HG02884 (cell line): ENCODE measurements around the gene LAMA4.

Experiments
- ATAC-seq: cut with Tn5 transposase; IDR thresholded peaks from one replicate; pipeline ENCODE4 v1.9.1; 2021; ENCODE audit warnings: mild to moderate bottlenecking, moderate library complexity; ENCODE audit not compliant: unreplicated experiment

The LAMA4 gene

DNA sequence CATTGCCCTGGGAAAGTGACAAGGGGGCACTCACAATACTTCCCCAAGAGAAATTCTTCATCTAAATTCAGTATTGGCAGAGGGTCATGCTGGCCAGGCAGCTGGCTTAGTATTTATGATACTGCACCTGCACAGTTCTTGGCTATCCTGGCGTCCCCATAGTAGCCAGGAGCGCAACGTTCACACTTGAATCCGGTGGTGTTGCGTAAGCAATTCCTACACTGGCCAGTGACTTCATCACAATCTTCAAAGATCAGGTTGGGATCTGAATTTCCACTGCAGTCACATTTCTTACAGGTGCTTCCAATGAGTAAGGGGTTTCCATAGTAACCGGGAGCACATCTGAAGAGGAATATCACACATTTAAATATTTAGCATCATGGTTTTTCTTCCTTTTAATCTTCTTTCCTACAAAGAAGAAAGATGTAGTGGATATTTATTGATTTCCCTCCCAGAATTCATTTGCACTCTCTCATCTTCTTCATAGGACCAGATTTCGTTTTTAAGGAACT is 62.8 kb downstream of the LAMA4 start:
- ATAC-seq = no peak

DNA sequence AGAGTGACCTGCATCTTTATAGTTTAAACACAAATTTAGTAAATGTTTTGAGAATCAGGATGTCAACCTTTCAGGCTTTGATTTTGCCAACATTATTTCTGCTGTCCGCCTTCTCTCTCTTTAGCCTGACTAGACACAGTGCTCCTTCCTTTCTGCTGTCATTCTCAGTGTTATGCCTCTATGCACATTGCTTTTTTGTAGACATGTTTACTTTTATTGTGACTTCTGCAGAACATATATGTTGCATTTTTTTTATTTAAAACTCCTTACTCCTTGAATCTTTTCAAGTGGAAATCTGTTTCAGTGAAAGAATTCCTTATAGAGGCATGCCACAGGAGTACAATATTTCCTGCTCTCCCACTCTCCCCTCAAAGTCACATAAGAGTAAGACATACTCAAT is 64.2 kb downstream of the LAMA4 start:
- no peak for ATAC-seq

DNA sequence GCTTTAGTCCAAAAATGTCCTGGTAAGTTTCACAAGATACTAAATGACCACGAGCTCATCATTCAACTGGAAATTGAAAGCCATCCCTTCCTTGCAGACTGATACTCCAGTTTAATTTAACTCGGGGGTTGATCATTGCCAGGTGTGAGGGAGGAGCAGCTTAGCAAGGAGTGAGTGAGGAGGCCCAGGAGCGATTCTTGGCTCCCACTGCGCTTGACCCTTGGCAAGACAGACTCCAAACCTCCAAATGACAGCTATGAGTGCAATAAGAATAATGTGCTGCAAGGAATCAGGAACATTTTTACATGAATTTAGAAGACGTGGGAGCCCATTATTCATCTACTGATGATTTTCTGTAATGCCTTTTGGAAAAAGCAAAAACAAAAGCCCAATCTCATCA is 64.9 kb downstream of the LAMA4 start:
- no peak for ATAC-seq

DNA sequence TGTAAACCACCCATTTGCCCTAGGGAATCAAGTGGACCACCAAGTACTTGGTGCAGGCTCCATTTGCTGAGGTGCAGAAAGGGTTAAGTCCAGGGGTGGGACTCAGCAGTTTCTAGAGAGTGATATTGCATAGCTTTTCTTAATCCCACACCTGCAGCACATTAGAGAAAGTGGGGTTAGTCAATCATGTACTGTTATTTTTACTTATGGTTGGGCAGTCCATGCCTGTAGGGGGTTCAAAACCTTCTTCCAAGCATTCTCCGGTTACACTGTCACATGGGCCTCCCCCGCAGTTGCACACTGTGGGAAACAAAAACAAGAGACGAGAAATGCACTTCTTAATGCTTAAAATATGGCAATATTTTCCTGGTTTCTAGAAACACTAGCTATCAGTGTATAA is 65.5 kb downstream of the LAMA4 start:
- ATAC-seq = no peak

DNA sequence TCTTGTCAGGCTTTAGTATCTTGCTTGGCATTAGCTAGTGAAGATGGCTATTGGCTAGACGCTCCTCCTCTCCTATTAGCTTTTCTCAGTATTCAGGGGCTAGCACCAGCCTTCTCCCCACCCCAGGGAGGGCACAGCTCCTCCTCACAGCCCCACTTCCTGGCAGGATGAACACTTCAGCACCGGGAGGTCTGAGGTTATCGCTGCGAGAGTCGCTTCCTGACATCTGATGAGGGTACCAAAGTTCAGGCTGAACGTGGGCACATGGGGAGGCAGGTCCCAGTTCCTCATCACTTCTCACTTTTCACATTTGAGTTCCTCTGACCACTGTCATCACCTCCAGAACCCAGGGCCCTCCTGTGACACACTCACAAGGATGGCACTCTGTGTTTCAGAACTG is 66.6 kb downstream of the LAMA4 start:
- ATAC-seq = no peak

DNA sequence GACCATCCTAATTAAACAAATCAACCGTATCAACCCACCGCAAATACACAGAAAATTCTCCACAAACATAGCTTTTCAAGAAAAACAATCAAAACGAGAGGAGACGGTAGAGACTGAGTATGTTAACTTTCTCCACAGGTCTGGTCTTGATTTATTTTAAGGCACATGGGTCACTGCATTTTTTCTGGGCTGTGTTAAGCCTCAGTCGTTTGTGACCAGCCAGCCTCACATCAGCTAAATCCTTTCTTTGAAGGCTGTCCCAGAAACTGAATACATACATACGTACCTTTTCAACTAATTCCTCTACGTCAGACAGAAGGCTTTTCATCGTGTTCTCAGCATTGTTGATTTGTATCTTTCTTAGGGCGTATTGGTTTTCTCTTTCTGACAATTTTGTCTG is 69.4 kb downstream of the LAMA4 start:
- no peak for ATAC-seq

DNA sequence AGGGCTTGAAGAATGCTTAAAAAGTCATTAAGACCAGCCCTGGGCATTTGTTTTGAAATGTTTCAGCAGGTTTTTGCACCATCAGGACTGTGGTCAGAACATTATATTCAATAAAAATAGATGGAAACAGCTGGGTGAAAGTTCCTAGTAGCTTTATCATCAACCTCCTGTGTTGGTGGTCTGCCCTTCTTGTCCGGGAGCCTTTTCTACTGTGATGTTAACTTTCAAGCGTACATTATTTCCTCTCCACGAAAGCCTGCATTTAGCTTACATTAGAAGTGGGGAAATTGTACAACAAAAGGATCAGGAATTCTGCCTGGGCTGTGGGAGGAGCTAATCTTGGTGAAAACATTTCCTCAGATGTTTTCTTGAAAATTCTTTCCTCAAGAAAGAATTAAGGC is 71.1 kb downstream of the LAMA4 start:
- no peak for ATAC-seq

DNA sequence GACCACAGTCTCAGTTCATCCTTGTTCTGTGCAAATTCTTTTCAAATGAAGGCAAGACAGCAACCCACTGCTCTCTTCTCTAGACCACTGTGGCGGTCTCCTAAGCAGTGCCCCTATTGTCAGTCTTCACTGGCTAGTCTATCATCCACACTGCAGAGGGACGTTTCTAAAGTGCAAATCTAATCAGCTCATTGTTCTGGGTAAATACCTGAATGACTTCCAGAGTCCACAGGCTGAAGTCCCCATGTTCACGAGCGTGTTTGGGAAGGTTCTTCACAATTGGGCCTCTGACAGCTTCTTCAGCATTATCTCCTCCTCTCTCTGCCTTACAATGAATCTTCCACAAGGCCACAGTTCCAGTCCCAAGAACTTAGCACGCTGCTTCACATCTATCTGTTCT is 73.2 kb downstream of the LAMA4 start:
- ATAC-seq = no peak

DNA sequence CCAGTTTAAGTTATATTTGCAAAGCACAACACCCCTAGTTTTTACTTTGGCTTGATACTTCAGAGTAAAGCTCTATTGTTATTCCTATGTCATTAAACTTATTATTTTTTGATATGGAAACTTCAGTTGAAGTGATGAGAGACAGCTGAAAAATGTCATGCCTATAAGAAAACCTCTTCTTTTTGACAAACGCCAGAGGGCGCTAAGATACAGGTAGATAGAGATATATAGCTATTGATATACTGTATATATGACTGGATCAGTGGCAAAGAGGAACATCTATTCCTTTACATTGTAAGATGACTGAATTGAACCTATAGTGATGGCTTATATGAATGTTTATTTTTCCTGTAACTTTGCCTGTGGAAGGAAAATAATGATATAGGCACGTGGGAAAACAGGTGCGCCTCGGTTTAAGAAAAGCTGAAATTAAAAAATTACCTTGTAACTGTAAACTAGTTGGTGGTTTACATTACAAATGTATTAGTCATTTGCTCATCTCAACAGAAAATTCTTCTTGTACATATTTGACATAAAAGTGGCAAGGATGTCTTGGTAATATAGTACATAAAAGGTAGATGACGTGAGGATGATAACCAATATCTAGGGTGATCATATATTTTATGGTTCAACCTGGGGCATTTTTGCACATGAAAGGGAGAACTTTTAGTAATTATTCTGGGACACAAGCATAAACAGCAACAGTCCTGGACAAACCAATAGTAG is 74.1 kb downstream of the LAMA4 start:
- ATAC-seq = peak; percentile 78

DNA sequence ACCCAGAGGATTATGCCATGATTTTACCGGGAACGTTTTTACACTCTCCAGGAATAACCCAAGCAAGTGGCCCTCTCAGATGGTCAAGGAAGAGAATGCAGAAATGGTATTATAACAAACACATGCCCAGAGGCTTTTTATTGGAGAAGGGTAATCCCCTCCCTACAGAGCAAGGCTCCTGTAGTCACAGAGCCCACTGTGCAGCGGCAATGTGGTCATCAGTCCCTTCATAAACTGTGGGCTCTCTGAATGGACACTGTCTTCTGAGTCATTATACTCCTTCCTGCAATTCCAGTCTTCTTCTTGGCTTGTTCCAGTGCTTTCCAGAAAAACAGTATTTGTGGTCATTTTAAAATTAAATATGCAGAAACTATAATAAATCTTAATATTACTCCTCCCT is 74.7 kb downstream of the LAMA4 start:
- ATAC-seq = no peak

DNA sequence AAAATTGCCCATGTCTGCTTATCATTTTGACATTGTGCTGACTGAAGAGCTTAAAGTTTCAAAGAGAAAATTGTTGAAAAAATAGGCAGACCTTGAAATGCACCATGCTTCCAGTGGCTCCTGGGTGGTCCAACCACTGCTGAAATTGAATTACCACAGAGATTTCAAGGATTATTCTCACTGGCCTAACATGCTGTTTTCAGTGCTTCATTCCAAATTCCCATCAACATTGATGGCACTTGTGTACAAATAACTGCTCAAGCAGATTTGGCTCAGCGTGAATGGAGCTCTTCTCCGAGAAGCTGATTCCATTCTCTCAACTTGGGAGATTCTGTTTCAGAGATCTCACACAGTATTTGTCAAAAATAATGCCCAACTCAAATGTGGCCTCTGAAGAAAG is 75.5 kb downstream of the LAMA4 start:
- no peak for ATAC-seq

DNA sequence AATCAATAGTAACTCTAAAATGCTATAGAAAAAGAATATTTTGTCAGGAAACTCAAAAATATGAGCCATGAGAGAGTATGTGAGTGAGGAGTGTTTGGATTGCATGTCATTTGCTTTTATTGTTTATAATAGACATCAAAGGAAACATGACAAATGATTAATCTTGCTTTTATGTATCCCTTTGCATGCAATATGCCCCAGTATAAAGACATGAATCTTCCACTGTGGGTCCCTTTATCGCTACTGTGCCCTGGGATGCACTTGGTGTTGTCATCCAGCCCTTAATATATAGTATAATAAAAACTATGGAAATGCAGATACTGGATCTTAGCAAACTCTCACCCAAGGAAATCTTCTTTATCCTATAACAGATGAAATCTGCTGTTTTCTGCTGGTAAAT is 77.3 kb downstream of the LAMA4 start:
- ATAC-seq = no peak

DNA sequence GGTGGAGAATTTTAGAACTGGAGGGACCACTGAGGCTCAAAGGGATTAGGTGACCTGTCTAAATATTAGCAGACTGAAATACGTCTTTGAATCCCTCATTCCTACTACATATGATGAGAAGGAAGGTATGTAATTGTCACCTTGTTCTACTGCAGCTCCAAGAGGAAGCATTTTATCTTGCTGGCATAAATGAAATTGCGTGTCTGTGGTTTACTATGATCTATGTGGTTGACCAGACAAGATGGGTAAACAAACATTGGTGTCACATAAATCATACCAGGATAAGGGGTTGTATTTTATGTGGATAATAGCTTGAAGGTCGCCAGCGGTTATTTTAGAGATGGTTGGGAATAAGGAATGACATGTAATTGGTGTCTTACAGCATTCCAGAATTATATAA is 78.2 kb downstream of the LAMA4 start:
- no peak for ATAC-seq

DNA sequence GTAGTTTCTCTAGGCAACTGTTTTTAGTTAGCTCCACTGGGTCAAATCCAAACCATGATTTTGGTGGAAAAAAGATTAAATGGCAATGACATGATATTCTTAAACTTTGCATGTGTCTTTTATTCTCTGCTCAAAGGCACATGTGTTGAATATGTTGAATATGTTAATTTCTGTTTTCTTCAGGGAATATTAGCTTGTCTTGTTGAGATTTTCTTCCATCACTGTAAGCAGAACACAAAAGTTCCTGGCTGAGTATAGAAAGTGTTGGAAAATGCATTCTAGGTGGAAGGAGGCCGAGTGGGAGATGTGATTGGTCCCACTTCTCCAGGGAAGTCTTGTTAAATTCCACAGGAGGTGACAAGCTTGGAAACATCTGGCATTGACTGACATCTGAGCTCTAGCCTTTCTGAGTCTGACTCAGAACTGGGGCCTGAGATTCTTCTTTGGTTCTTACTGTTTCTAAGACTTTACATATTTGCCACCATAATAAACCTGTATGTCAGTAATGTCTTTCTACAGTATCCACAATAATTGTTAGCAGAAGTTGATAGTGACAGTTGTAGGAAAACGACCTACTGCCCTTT is 81.1 kb downstream of the LAMA4 start:
- ATAC-seq = no peak

DNA sequence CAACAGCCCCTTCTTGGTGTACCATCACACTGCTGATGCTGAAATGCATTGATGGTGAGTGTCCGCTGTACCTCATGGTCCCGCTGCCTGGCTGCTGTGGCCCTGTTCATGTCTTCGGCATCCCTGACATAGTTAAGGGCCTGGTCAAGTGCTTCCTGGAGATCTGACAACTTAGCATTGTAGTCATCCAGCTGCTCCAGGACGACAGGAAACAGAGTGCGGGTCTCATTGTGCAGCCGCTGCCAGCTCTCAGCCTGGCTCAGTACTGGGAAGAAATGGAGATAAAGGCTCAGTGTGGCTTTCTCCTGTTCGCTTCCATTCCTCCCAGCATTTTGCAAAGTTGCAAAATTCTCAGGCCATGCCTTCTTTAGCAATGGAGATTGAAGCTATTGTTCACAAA is 81.8 kb downstream of the LAMA4 start:
- ATAC-seq = no peak

DNA sequence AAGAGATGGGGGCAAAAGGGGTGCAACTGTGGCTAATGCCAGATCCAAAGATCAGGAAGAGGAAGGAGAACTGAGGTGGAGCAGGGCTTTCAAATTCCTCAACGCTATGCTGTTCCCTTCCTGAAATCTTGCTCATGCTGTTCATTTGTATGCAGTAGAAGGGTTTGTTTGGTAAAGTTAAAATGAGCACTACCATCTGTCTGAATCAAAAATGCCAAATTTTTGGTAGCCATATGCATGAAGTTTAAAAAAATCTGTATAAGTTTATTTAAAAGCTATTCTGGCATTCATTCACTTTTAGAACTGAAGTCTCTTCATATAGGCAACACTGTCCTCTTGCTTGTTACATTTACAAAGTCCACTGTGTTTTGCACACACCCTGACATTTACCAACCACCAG is 84.8 kb downstream of the LAMA4 start:
- ATAC-seq = no peak

DNA sequence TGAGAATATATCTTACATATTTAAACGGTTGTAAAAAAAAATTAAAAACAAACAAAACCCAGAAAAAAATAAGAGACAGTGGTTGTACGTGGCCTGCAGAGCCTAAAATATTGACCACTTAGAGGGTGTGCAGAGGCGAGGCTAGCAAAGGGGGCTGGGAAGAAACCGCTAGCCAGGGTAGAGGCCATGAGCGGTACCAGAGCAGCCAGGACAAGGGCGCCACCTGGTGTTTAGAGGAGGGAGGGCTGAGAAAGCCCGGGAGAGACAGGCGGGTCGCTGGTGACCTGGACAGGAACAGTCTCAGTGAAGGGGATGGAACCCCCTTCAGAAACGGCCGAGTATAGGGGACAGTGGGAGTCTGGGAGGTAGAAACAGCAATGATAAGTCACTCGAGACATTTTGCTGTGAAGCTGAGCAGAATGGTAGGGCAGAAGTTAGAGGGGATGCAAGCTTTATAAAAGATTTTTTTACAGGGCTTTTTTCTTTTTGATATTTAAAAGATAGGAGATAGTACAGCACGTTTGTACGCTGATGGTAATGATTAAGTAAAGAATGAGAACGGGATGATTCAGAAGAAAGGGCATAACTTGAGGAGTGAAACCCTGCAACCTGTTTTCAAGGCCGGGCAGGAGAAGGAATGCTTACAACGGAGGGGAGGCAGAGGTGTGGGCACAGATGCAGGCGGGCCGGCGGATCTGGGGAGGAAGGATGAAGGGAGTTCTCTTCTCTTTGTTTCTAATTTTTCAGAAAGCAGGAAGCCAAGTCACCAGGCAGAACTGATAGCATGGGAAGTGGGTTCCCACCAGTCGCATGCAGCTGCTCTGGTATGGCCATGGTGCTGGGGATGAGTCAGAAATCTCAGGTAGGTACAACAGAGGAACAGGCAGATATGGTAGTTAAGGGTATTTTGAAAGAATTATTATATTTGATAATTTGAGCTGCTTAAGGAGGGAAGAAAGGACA is 90.8 kb downstream of the LAMA4 start:
- peak; percentile 96 for ATAC-seq

DNA sequence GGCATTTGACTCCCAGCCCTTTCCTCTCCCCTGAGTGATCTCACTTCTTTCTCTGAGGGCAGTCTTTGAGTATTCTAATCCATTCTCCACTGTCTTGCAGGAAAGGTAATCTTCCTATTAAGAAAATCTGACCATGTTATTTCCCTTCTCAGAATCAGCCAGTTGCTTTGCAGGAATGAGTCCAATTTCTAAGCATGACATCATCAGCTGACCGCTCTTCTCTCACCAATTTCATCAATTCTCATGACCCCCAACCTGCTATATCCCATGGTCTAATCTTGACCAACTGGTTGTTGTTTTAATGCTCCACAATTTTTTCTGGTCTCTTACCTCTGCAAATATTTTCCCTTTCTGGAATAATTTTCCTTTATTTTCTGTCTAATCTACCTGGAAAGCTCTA is 93.6 kb downstream of the LAMA4 start:
- no peak for ATAC-seq

DNA sequence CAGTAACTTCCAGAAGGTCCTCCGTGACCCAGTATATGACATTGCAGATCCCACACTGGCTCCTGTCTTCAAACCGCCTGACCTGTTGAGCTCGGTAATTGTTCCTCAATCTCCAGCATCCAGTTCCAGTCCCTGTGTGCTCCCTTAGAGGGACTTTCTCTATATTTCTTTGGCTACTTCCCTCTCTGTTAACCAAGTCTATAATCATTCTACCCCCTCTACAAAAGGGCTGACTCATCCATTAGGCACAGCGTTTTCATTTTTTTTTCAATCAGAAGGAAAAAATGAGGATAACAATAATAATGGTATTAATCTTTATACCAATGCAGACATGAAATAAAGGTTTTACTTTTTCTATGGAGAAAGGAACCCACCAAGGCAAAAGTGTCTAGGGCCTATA is 97.7 kb downstream of the LAMA4 start:
- no peak for ATAC-seq

DNA sequence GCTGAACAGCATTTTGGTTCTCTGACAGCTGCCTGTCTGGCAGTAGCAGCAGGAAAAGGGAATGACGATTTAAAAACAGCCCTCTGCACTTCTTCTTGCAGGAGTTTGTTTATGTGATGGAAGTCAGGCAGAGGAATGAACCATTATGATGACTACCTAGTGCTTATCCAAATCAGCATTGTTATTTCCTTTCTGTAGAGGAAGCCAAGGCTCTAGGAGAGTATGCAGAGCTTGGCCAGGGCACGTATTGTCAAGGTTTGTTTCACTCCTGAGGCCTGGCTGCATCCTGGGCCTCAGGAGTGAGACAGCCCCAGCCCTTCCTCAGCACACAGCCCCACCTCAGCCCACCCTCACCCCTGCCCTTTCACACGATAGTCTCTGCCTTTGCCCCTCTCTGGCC is 98.5 kb downstream of the LAMA4 start:
- ATAC-seq = no peak

DNA sequence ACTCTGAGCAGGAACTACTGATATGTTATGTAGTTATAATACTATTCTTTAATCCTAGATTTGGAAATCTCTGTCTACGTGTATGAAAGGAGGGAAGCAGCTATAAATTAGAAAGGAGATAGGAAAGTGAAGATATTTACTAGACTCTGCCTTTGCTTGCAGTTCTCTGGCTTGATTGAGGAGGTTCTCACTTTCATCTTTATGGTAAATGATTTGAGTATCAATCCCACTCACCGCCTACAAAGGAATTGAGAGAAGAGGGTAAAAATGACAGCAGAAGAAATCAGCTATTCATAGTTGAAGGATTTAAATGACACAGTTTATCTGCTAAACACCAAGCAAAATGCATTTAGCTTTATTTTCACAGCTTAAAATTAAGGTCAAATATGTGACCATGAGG is 99.7 kb downstream of the LAMA4 start:
- no peak for ATAC-seq
